Lung microvascular endothelial cell (primary cell): ENCODE data around the gene TNNI3K. TPM values are rescaled to one million over a fixed set of nuclear protein-coding genes. Genes with fewer than 3 reads are reported as not detected.

ENCODE experiments used
- DNase-seq, 2 donors: peaks; one replicate each; pipeline versions ENCODE4 v3.0.0 to v3.0.0-alpha.2; 2010; ENCODE audit warnings: low read depth in 2 of 2
- total RNA-seq: library from RNA; depleted of rRNA; stranded (reverse); fragments of >200 nt; gene quantifications from 2 replicates; pipeline ENCODE4 v1.2.1, GENCODE V29; 2014

Gene TNNI3K
- total RNA-seq, 1 donor from 2014 or later: not detected

GRCh38 chr1:74570797-74571492 is 335.8 kb downstream of the TNNI3K start:
- DNase-seq: no peak

- no peak for DNase-seq
These were observed 336.3 kb downstream of the TNNI3K start for GRCh38 chr1:74571493-74571800.

GRCh38 chr1:74571891-74572290 is 336.7 kb downstream of the TNNI3K start:
- no peak for DNase-seq

GRCh38 chr1:74578101-74578500 is 342.9 kb downstream of the TNNI3K start:
- DNase-seq: no peak

- DNase-seq: no peak
These were observed 344.2 kb downstream of the TNNI3K start for GRCh38 chr1:74579425-74579824.

GRCh38 chr1:74583397-74583796 is 348.2 kb downstream of the TNNI3K start:
- no peak for DNase-seq

GRCh38 chr1:74584185-74584584 is 349.0 kb downstream of the TNNI3K start:
- DNase-seq: no peak

GRCh38 chr1:74586253-74586897 is 351.2 kb downstream of the TNNI3K start:
- DNase-seq: no peak

GRCh38 chr1:74587888-74588287 is 352.7 kb downstream of the TNNI3K start:
- DNase-seq: no peak

GRCh38 chr1:74590288-74590687 is 355.1 kb downstream of the TNNI3K start:
- DNase-seq: no peak

GRCh38 chr1:74591949-74592348 is 356.8 kb downstream of the TNNI3K start:
- no peak for DNase-seq

- DNase-seq: no peak
These were observed 357.6 kb downstream of the TNNI3K start for GRCh38 chr1:74592580-74593355.

Other genes with a start within 250 kb of the TNNI3K start
- under 0.01 and 0.22 TPM in 2 replicates for gene LRRIQ3, start 37.2 kb upstream of the TNNI3K start, total RNA-seq
- 7.4 and 8.1 TPM in 2 replicates for gene FPGT, start 37.1 kb upstream of the TNNI3K start, total RNA-seq